Activated effector memory CD4-positive, alpha-beta T cell treated with Interleukin-2 at 50 U/mL for 16 hours (primary cell): ENCODE measurements around the gene ZXDB.
A peak's percentile ranks its signal among the peaks of the same experiment; 100 is the strongest.
"Not testable (repeated sequence)": the region's sequence is repeated elsewhere in the genome, so short reads cannot be mapped to it uniquely, and the experiment has no call there.

ENCODE experiments used
- DNase-seq: peaks from one replicate; pipeline ENCODE4 v3.0.0-alpha.2; 2020

The ZXDB gene

DNA sequence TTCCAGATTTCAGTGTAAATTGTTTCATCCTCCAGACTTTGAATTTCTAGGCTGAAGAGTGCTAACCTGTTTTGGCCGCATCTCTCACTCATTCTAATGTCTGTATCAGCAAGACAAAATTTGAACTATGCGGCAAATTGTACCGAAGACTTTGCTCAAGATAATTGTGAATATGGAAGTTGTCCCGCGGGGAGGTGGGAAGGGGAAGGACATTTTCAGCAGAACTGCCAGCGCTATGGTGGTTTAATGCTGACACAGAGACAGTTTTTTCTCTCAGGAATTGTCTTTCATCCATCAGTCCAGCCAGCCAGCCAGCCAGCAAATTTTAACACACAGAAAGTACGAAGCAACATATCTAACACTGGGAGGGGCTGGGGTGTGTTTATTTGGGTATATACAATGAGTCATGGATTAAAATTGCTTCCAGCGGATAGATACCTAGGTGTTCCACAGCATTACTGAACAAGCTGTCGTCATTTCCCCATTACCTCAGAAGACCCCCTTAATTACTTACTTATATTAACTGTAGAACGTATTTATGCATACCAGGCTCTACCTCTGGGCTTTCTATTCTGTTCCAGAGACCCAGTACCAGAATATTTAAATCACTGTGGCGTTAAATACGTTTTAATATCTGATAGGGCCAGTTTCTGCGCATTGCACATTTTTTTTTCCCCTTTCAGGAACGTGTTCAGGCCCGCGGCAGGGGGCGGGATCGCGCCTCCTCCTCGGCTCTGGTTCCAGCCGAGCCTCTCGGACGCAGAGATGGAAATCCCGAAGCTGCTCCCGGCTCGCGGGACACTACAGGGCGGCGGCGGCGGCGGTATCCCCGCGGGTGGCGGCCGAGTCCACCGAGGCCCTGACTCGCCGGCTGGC, at the start of gene ZXDB:
ZXDB (plus strand) TSS at position 728 of the 876 bp plus-strand sequence; CDS start at position 766, 38 bp downstream.
- peak; percentile 3 for DNase-seq

- DNase-seq, result no peak
These were observed 26.6 kb upstream of the ZXDB start for GRCh38 chrX:57565198-57565597.

DNA sequence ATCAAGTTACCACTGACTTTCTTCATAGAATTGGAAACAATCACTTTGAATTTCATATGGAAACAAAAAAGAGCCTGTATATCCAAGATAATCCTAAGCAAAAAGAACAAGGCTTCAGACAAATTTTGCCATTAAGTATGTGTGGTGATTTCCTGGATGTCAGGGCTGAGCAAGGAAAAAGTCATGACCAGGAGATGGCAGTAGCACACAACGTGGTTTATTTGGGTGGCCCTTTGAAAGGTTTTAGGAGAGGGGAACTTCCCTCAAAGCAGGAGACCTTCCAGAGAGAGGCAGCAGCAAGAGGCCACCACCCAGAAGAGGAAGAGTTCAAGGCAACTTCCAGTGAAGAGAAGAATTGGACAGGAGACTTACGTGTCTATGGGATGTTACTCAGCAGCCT, 18.1 kb upstream of the ZXDB start:
- no peak for DNase-seq

DNA sequence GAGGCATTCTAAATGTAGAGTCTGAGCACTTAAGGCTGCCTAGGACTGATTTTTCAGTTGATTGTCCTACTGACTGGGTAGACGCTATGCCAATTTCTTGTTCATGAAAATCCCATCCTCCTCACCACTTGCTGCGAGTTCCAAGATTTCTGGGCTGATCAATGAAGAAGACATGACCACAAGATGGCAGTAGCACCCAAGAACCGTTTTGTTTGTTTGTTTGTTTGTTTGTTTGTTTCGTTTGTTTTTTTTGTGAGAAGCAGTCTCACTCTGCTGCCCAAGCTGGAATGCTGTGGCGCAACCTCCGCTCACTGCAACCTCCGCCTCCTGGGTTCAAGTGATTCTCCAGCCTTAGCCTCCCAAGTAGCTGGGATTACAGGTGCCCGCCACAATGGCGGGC, 8.9 kb upstream of the ZXDB start:
- DNase-seq, result not testable (repeated sequence)

GRCh38 chrX:57583477-57583876, 8.3 kb upstream of the ZXDB start:
- DNase-seq, result no peak

GRCh38 chrX:57586360-57586759, 5.5 kb upstream of the ZXDB start:
- no peak for DNase-seq

DNA sequence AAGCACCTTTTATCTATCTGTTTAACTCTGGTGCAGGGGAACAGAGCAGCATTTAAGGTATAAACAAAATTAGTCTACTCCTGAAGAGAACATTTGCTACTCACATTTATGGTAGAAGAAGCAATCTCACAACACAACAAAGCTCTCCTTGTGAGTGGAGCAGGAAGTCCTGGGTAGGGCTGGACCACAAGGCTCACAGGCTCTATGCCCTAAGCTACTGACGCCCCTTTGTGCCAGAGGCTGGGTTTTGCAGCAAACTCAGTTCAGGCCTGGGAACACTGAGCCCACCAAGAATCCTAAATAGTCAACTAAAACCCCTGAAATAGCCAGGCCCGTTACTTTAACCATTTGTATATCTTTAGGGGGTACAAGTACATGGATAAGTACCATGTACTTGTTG, 4.7 kb upstream of the ZXDB start:
- no peak for DNase-seq

GRCh38 chrX:57587607-57588006, 4.2 kb upstream of the ZXDB start:
- DNase-seq, result no peak

GRCh38 chrX:57592160-57592893, 516 bp downstream of the ZXDB start:
- peak; percentile 26 for DNase-seq

DNA sequence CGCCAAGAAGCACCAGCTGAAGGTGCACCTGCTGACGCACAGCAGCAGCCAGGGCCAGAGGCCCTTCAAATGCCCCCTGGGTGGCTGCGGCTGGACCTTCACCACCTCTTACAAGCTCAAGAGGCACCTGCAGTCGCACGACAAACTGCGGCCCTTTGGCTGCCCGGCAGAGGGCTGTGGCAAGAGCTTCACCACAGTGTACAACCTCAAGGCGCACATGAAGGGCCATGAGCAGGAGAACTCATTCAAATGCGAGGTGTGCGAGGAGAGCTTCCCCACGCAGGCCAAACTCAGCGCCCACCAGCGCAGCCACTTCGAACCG, 1.0 kb downstream of the ZXDB start:
- DNase-seq, result peak; percentile 5

DNA sequence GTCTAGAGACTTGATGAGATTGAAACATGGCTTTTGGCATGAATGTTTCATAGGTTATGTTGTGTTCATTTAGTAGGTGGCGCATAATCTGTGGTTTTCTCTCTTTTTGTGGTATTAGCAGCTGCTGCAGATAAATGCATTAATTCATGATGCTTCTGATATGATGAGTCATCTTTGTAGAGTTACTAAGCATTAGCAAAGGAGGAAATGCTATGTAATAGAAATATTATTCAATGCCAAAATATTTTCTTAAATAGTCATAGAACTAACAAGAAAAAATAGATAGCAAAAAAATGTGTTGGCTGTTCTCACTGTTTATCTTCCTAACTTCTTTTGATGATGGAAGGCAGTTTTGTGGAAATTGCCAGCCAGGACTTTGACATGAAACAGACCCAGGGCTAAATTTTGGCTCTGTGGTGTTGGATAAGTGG, 3.6 kb downstream of the ZXDB start:
- DNase-seq, result no peak

GRCh38 chrX:57596109-57596508, 4.3 kb downstream of the ZXDB start:
- DNase-seq, result no peak

GRCh38 chrX:57596516-57596915, 4.7 kb downstream of the ZXDB start:
- no peak for DNase-seq

DNA sequence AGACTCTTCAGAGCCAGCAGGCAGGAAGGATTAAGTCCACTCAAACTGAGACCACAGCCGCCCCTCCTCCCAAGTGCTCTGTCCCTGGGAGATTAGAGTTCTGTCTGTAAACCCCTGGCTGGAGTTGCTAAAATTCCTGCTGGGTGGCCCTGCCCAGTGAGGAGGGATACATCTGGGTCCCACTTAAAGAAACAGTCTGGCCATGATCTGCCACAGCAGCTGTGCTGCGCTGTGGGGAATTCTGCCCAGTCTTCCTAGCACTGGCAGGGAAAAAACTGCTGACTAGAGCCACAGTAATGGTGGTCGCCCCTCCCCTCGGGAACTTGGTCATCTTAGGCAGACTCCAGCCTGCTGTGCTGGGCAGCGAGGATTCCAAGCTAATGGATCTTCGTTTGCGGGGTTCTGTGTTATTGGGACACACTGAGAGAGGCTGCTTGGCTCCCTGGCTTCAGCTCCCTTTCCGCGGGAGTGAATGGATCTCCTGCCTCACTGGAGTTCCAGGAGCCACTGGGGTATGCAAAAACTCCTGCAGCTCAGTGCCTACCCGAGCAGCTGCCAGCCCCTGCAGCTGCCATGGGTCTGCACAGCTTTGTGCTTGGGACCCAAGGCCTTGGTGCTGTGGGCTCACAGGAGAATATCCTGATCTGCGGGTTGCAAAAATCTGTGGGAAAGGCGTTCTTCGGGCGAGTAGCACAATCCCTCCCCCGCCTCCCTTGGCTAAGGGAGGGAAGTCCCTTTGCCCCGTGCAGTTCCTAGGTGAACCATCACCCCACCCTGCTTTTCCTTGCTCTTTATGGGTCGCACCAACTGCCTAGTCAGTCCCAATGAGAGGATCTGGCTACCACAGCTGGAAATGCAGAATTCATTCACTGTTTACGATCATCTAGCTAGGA, 15.7 kb downstream of the ZXDB start:
- DNase-seq, result no peak

DNA sequence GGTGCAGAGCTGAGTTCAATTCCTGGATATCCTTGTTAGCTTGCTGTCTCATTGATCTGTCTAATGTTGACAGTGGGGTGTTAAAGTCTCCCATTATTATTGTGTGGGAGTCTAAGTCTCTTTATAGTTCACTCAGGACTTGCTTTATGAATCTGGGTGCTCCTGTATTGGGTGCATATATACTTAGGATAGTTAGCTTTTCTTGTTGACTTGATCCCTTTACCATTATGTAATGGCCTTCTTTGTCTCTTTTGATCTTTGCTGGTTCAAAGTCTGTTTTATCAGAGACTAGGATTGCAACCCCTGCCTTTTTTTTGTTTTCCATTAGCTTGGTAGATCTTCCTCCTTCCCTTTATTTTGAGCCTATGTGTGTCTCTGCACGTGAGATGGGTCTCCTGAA, 21.5 kb downstream of the ZXDB start:
- not testable (repeated sequence) for DNase-seq

DNA sequence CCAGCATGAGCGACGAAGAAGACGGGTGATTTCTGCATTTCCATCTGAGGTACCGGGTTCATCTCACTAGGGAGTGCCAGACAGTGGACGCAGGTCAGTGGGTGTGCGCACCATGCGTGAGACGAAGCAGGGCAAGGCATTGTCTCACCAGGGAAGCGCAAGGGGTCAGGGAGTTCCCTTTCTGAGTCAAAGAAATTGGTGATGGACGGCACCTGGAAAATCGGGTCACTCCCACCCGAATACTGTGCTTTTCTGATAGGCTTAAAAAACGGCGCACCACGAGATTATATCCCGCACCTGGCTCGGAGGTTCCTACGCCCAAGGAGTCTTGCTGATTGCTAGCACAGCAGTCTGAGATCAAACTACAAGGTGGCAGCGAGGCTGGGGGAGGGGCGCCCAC, 37.6 kb downstream of the ZXDB start:
- not testable (repeated sequence) for DNase-seq

GRCh38 chrX:57640674-57641016, 48.8 kb downstream of the ZXDB start:
- DNase-seq, result no peak

DNA sequence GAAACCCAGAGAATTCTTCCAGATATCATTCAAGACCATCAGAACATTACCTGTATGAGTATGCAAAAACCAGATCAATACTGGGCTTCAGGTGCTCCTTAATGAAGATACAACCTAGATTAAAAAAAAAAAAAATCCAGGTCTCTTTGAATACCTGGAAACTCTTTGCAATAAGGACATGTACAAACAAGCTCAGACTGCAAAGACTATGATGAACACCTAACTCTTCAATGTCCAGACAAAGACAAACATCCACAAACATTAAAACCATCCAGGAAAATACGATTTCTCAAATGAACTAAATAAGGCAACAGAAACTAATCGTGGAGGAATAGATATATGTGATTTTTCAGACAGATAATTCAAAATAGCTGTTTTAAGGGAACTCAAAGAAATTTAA, 49.5 kb downstream of the ZXDB start:
- no peak for DNase-seq

GRCh38 chrX:57643698-57644097, 51.9 kb downstream of the ZXDB start:
- no peak for DNase-seq

- no peak for DNase-seq
These were observed 55.2 kb downstream of the ZXDB start for GRCh38 chrX:57647020-57647419.
